Suprapubic skin (tissue), 4 donors: ENCODE measurements around the gene KLHL14.

Source experiments
- CTCF ChIP-seq, 2 donors: fragments of 200-600 bp in 1 of 2; fragments of 450-650 bp in 1 of 2; sonication (generic) in 1 of 2; IDR thresholded peaks; one replicate each; pipeline ENCODE4 v1.5.1; 2016 to 2019; ENCODE audit warnings: antibody characterized with exemption in 2 of 2, mild to moderate bottlenecking in 1 of 2, moderate library complexity in 1 of 2
- POLR2A ChIP-seq, 2 donors: fragments of 450-650 bp; IDR thresholded peaks; one replicate each; pipeline ENCODE4 v1.6.1; 2017; ENCODE audit warnings: antibody characterized with exemption in 2 of 2, mild to moderate bottlenecking in 2 of 2, moderate library complexity in 2 of 2
- POLR2AphosphoS5 ChIP-seq, 3 donors: sonication (generic); formaldehyde crosslinking; IDR thresholded peaks; one replicate each; pipeline ENCODE4 v1.6.1; 2017; ENCODE audit warnings: antibody characterized with exemption in 3 of 3

GRCh38 chr18:32764611-32765244 lies 8.1 kb downstream of the KLHL14 start:
- TF ChIP-seq POLR2A (IDR thresholded peaks at IDR 0.05), result no peak
- TF ChIP-seq POLR2AphosphoS5 (IDR thresholded peaks at IDR 0.05), result no peak
- TF ChIP-seq CTCF (IDR thresholded peaks at IDR 0.05), result no peak
